ENCODE data around the gene RBM43. TPM values are rescaled to one million over a fixed set of nuclear protein-coding genes. Genes with fewer than 3 reads are reported as not detected.

The RBM43 gene
- total RNA-seq, 1 donor from 2014 or later: 3.9 TPM

DNA sequence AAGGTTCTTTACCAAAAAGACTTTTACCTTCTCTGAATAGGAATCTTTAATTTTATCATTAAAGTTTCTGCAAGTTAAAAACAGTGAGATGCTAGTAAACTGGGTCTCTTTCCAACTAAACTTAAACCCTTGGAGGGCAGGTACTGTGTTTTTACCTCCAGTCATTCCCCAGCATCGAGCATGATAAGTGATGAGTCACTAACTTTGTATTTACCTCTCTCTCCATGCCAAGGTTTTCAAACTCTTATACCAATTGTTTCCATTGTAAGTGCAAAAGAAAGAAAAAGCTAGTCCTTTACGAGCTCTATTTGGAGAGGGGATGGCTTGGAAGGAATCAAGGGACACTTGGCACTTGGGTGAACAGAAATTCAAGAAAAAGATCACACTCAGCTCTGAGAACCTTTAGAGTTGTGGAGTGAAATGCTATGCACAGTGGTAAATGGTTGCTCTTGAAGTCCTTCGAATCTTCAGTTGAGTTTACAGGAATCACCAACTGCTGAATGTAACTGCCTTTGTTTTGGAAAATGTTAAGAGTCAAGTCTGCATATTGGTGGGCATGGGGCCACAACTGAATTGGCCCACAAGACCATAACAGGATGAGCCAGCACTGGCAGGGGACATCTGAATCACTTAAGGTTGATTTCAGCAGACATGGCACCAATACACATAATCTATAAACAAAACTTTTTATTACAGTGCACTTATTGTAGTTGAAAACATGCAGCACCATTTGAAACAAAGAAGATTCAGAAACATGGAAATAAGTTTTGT lies 8.3 kb upstream of the RBM43 start:
- H3K36me3 ChIP-seq: peaks cover 0 to 13% of the 10 kb centered on the region in 2 donors
- no peak overlapping the region for H3K27ac ChIP-seq
- no peaks in the 10 kb centered on the region for H3K27me3 ChIP-seq
- no peak overlapping the region for H3K4me3 ChIP-seq
- H3K4me1 ChIP-seq: no peaks in the 10 kb centered on the region
- no peak for TF ChIP-seq POLR2AphosphoS5 (IDR thresholded peaks at IDR 0.05; ENCODE audit: insufficient read depth in 1 of 2, low read depth in 1 of 2)
- TF ChIP-seq, protein P1, sequence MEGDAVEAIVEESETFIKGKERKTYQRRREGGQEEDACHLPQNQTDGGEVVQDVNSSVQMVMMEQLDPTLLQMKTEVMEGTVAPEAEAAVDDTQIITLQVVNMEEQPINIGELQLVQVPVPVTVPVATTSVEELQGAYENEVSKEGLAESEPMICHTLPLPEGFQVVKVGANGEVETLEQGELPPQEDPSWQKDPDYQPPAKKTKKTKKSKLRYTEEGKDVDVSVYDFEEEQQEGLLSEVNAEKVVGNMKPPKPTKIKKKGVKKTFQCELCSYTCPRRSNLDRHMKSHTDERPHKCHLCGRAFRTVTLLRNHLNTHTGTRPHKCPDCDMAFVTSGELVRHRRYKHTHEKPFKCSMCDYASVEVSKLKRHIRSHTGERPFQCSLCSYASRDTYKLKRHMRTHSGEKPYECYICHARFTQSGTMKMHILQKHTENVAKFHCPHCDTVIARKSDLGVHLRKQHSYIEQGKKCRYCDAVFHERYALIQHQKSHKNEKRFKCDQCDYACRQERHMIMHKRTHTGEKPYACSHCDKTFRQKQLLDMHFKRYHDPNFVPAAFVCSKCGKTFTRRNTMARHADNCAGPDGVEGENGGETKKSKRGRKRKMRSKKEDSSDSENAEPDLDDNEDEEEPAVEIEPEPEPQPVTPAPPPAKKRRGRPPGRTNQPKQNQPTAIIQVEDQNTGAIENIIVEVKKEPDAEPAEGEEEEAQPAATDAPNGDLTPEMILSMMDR (IDR thresholded peaks at IDR 0.05): no peak
- TF ChIP-seq POLR2A (IDR thresholded peaks at IDR 0.05): no peak
- no peak for DNase-seq (ENCODE audit: extremely low spot score in 2 of 2)
- no peaks in the 10 kb centered on the region for H3K9me3 ChIP-seq
- intact Hi-C loops (cut with DNase I): loop anchor here (10.0 kb wide), 1 partner anchor 145 kb away; no protein-coding TSS in a partner anchor

DNA sequence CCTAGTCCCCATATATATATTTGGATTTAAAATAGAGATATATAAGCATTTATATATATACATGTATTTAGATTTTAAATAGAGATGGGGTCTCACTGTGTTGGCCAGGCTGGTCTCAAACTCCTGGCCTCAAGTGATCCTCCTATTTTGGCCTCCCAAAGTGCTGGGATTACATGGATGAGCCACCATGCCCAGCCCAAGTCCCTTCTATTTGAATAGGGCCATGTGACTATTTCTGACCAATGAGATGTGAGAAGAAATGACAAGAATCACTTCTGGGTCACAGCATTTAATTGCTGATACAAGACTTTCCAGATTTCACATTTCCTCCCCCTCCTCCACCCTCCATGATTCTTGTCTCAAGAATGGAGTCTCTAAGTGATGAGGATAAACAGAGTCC lies 6.4 kb upstream of the RBM43 start:
- H3K36me3 ChIP-seq: peaks cover 0 to 13% of the 10 kb centered on the region in 2 donors
- no peaks in the 10 kb centered on the region for H3K4me1 ChIP-seq
- H3K4me3 ChIP-seq: no peak overlapping the region
- no peak overlapping the region for H3K27ac ChIP-seq
- no peak for DNase-seq (ENCODE audit: extremely low spot score in 2 of 2)
- no peaks in the 10 kb centered on the region for H3K9me3 ChIP-seq
- intact Hi-C loops (cut with DNase I): loop anchor here (10.0 kb wide), 1 partner anchor 147 kb away; no protein-coding TSS in a partner anchor
- H3K27me3 ChIP-seq: no peaks in the 10 kb centered on the region
- TF ChIP-seq, protein P1 (IDR thresholded peaks at IDR 0.05): no peak
- TF ChIP-seq POLR2AphosphoS5 (IDR thresholded peaks at IDR 0.05; ENCODE audit: insufficient read depth in 1 of 2, low read depth in 1 of 2) (no peak), POLR2A (IDR thresholded peaks at IDR 0.05) (no peak)

GRCh38 chr2:151267537-151267936 lies 5.9 kb upstream of the RBM43 start:
- Histone ChIP-seq H3K27ac (no peak overlapping the region), H3K9me3 (no peaks in the 10 kb centered on the region), H3K36me3 (peaks cover 0 to 10% of the 10 kb centered on the region in 2 donors), H3K4me1 (no peaks in the 10 kb centered on the region), H3K27me3 (no peaks in the 10 kb centered on the region), H3K4me3 (no peak overlapping the region)
- no peak for DNase-seq (ENCODE audit: extremely low spot score in 2 of 2)
- no peak for TF ChIP-seq POLR2A (IDR thresholded peaks at IDR 0.05)
- TF ChIP-seq, protein P1 (IDR thresholded peaks at IDR 0.05): no peak
- TF ChIP-seq POLR2AphosphoS5 (IDR thresholded peaks at IDR 0.05; ENCODE audit: insufficient read depth in 1 of 2, low read depth in 1 of 2): no peak
- intact Hi-C loops (cut with DNase I): loop anchor here (10.0 kb wide), 1 partner anchor 147 kb away; no protein-coding TSS in a partner anchor

- intact Hi-C loops (cut with DNase I): loop anchor here (10.0 kb wide), 1 partner anchor 149 kb away; no protein-coding TSS in a partner anchor
- TF ChIP-seq POLR2A (IDR thresholded peaks at IDR 0.05) (no peak), POLR2AphosphoS5 (IDR thresholded peaks at IDR 0.05; ENCODE audit: insufficient read depth in 1 of 2, low read depth in 1 of 2) (no peak)
- TF ChIP-seq, protein P1 (IDR thresholded peaks at IDR 0.05): no peak
- Histone ChIP-seq H3K36me3 (peaks cover 0 to 2% of the 10 kb centered on the region in 2 donors), H3K9me3 (no peaks in the 10 kb centered on the region), H3K4me1 (no peaks in the 10 kb centered on the region), H3K27me3 (no peaks in the 10 kb centered on the region), H3K27ac (no peak overlapping the region), H3K4me3 (no peak overlapping the region)
- no peak for DNase-seq (ENCODE audit: extremely low spot score in 2 of 2)
These were observed 4.3 kb upstream of the RBM43 start for GRCh38 chr2:151265991-151266390.

All from vagina (tissue), 2 donors.